Upper lobe of left lung (tissue), 6 donors: ENCODE measurements around the gene NDFIP2. TPM values are rescaled to one million over a fixed set of nuclear protein-coding genes. Genes with fewer than 3 reads are reported as not detected.

ENCODE experiments used
- ATAC-seq, 2 donors: fragments of 200-7000 bp; cut with Tn5 transposase; one replicate each; pipeline ENCODE4 v1.9.1; 2022; ENCODE audit warnings: mild to moderate bottlenecking in 2 of 2, moderate library complexity in 2 of 2; ENCODE audit not compliant: low FRiP score in 2 of 2
- DNase-seq, 2 donors: peaks; one replicate each; pipeline ENCODE4 v3.0.0-alpha.2; 2019 to 2020
- H3K27ac ChIP-seq, 4 donors: fragments of 200-600 bp; sonication (generic); one replicate each; pipeline ENCODE4 v1.5.1; 2016 to 2019
- H3K27me3 ChIP-seq, 4 donors: fragments of 200-600 bp; sonication (generic); one replicate each; pipeline ENCODE4 v1.5.1; 2017 to 2019
- H3K36me3 ChIP-seq, 4 donors: fragments of 200-600 bp; sonication (generic); one replicate each; pipeline ENCODE4 v1.5.1; 2016 to 2019
- H3K4me1 ChIP-seq, 4 donors: fragments of 200-600 bp; sonication (generic); one replicate each; pipeline ENCODE4 v1.5.1; 2018 to 2019
- H3K4me3 ChIP-seq, 4 donors: fragments of 200-600 bp; sonication (generic); one replicate each; pipeline ENCODE4 v1.5.1; 2017 to 2019; ENCODE audit warnings: mild to moderate bottlenecking in 2 of 4, moderate library complexity in 1 of 4
- H3K9me3 ChIP-seq, 4 donors: fragments of 200-600 bp; sonication (generic); one replicate each; pipeline ENCODE4 v1.5.1; 2018 to 2019
- EP300 ChIP-seq, 4 donors: sonication (generic); formaldehyde crosslinking; IDR thresholded peaks; one replicate each; pipeline ENCODE4 v1.5.1; 2017; ENCODE audit warnings: antibody characterized with exemption in 4 of 4, control low read depth in 2 of 4
- POLR2A ChIP-seq, 4 donors: fragments of 450-650 bp; IDR thresholded peaks; one replicate each; pipeline ENCODE4 v1.5.1; 2016 to 2017; ENCODE audit warnings: antibody characterized with exemption in 4 of 4, mild to moderate bottlenecking in 2 of 4
- POLR2AphosphoS5 ChIP-seq, 2 donors: sonication (generic); formaldehyde crosslinking; IDR thresholded peaks; one replicate each; pipeline ENCODE4 v1.5.1; 2017; ENCODE audit warnings: antibody characterized with exemption in 2 of 2
- WGBS, 2 donors: methylation state at CpG; one replicate each; pipeline ENCODE4 v1.1.5; 2017 to 2018; 5-methylcytosine and 5-hydroxymethylcytosine counted together
- total RNA-seq, 6 donors: library from RNA; depleted of rRNA in 4 of 6; stranded (reverse); fragments of >200 nt in 4 of 6; gene quantifications; one replicate each; pipeline versions ENCODE4 v1.1.0 to v1.2.1, GENCODE V29; 2016 to 2021
- TF ChIP-seq, protein P1 (sequence below), 6 experiments: fragments of 450-650 bp in 4 of 6; fragments of 200-600 bp in 2 of 6; sonication (generic) in 2 of 6; IDR thresholded peaks; one replicate each; pipeline ENCODE4 v1.5.1; 2016 to 2019; ENCODE audit warnings: antibody characterized with exemption in 6 of 6
- donor health status: DM: no; HTN: no; CAD: no; lungs with moderate emphysema.
- donor health status: DM: no; HTN: yes; CAD: no; lungs with severe emphysema.

NDFIP2 gene
- total RNA-seq, 6 donors from 2014 or later: 8.4 to 37.2 (median 26.2) TPM

DNA sequence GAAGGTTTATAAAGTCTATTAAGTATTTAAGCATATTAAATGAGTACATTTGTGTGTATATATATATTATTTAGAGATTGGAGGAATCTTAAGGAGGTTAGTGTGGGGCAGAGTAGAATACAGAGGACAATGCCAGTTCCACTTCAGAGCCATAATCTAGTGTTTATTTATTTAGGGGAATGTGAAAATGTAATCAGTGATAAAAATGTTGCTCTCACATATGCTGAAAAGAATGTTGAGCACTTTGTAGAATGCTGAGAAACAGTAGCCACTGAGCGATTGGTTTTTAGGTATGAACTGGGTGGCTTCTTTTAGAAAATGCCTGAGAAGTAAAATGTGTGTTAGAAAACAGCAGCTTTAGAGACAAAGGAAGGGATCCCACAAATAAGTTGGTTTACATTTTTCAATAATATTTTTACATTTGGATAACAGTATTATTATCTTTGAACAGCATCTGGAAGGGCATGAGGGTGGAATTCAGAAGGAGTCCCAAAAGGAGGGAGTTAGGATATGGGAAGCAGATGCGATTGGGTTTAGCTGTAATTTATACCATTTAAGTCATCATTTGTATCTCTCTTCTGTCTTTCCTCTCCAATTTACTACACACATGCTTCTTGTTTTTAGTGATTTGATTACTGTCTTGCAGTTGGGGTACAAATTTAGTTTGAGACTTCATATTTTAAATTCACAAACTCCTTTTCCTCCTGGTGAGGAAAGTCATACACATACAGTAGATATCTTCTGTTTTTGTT is 68.6 kb downstream of the NDFIP2 start:
- H3K36me3 ChIP-seq: no peaks in the 10 kb centered on the region

DNA sequence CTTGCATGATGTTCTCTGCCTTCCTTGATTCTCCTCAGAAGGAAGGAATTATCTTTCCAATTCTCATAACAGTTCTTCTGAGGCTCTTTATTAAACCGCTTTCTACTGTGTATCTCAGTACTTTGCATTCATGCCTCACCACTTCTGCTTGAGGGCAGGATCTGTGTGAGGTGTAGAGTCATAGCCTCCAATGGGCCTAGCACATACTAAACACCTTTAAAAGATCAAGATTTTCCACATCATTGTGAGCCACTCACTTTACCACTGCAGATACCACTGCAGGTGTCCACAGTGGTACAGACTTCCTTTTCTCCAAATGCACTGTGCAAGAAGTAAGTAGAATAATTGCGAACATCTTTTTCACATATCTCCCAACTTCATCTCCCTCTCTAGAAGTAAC is 76.7 kb downstream of the NDFIP2 start:
- peaks cover 0 to 15% (median 0%) of the 10 kb centered on the region in 4 donors for H3K36me3 ChIP-seq

More for the DNA sequence above, 68.6 kb downstream of the NDFIP2 start:
- H3K27me3 ChIP-seq: no peaks in the 10 kb centered on the region
- no peak for DNase-seq
- TF ChIP-seq, protein P1, sequence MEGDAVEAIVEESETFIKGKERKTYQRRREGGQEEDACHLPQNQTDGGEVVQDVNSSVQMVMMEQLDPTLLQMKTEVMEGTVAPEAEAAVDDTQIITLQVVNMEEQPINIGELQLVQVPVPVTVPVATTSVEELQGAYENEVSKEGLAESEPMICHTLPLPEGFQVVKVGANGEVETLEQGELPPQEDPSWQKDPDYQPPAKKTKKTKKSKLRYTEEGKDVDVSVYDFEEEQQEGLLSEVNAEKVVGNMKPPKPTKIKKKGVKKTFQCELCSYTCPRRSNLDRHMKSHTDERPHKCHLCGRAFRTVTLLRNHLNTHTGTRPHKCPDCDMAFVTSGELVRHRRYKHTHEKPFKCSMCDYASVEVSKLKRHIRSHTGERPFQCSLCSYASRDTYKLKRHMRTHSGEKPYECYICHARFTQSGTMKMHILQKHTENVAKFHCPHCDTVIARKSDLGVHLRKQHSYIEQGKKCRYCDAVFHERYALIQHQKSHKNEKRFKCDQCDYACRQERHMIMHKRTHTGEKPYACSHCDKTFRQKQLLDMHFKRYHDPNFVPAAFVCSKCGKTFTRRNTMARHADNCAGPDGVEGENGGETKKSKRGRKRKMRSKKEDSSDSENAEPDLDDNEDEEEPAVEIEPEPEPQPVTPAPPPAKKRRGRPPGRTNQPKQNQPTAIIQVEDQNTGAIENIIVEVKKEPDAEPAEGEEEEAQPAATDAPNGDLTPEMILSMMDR (IDR thresholded peaks at IDR 0.05): no peak
- TF ChIP-seq POLR2A (IDR thresholded peaks at IDR 0.05): no peak
- no peak for TF ChIP-seq EP300 (IDR thresholded peaks at IDR 0.05)
- TF ChIP-seq POLR2AphosphoS5 (IDR thresholded peaks at IDR 0.05): no peak
- no peaks in the 10 kb centered on the region for H3K9me3 ChIP-seq
- H3K4me3 ChIP-seq: no peak overlapping the region
- H3K4me1 ChIP-seq: peaks cover 0 to 5% (median 2%) of the 10 kb centered on the region in 4 donors
- no peak for ATAC-seq
- no peak overlapping the region for H3K27ac ChIP-seq
- WGBS, 2 donors: 60 to 76% methylated on average over 2 of the region's 2 CpGs

DNA sequence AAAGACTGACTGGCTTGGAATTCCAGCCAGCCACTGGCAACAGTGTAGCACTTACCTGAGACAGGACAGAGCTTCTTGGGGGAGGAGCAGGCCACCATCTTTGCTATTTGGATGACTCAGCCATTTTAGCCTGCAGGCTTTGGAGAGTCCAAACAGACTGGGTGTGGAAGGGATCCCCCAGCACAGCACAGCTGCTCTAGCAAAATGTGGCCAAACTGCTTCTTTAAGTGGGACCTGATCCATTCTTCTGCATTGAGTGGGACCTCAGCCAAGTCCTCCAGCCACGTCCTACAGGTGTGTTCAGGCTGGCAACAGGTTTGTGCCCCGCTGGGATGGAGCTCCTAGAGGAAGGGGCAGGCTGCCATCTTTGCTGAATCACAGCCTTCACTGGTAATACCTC is 80.0 kb downstream of the NDFIP2 start:
- H3K9me3 ChIP-seq: peaks cover 0 to 12% (median 5%) of the 10 kb centered on the region in 4 donors

More for the DNA sequence above, 76.7 kb downstream of the NDFIP2 start:
- DNase-seq: no peak
- TF ChIP-seq EP300 (IDR thresholded peaks at IDR 0.05) (no peak), POLR2AphosphoS5 (IDR thresholded peaks at IDR 0.05) (no peak), POLR2A (IDR thresholded peaks at IDR 0.05) (no peak)
- TF ChIP-seq, protein P1 (IDR thresholded peaks at IDR 0.05): no peak
- 97% methylated on average over 2 of the region's 2 CpGs for WGBS, 2 donors
- Histone ChIP-seq H3K27me3 (no peaks in the 10 kb centered on the region), H3K4me3 (no peak overlapping the region), H3K9me3 (peaks cover 0 to 5% (median 0%) of the 10 kb centered on the region in 4 donors), H3K4me1 (no peaks in the 10 kb centered on the region), H3K27ac (no peak overlapping the region)
- no peak for ATAC-seq

DNA sequence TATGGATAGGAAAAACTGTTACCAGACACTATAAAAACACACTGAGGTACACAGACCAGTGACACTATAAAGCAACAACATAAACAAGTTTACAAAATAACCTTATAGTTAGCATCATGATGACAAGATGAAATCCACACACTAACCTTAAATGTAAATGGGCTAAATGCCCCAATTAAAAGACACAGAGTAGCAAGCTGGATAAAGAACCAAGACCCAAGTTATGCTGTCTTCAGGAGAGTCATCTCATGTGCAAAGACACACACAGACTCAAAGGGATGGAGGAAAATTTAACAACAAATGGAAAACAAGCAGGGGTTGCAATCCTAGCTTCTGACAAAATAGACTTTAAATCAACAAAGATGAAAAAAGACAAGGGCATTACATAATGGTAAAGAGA is 81.6 kb downstream of the NDFIP2 start:
- DNase-seq (no peak), ATAC-seq (no peak)
- Histone ChIP-seq H3K27ac (no peak overlapping the region), H3K9me3 (peaks cover 0 to 14% (median 5%) of the 10 kb centered on the region in 4 donors), H3K36me3 (peaks cover 0 to 14% (median 0%) of the 10 kb centered on the region in 4 donors), H3K4me3 (no peak overlapping the region), H3K4me1 (no peaks in the 10 kb centered on the region), H3K27me3 (no peaks in the 10 kb centered on the region)
- TF ChIP-seq, protein P1 (IDR thresholded peaks at IDR 0.05): no peak
- TF ChIP-seq POLR2A (IDR thresholded peaks at IDR 0.05): no peak
- TF ChIP-seq EP300 (IDR thresholded peaks at IDR 0.05): no peak

More for the DNA sequence above, 80.0 kb downstream of the NDFIP2 start:
- ATAC-seq: no peak
- Histone ChIP-seq H3K27me3 (no peaks in the 10 kb centered on the region), H3K27ac (no peak overlapping the region), H3K4me3 (no peak overlapping the region), H3K36me3 (peaks cover 0 to 15% (median 0%) of the 10 kb centered on the region in 4 donors), H3K4me1 (no peaks in the 10 kb centered on the region)
- TF ChIP-seq, protein P1 (IDR thresholded peaks at IDR 0.05): no peak
- TF ChIP-seq EP300 (IDR thresholded peaks at IDR 0.05): no peak
- no peak for TF ChIP-seq POLR2AphosphoS5 (IDR thresholded peaks at IDR 0.05)
- TF ChIP-seq POLR2A (IDR thresholded peaks at IDR 0.05): no peak
- no peak for DNase-seq
- WGBS, 2 donors: 89% methylated on average over 2 of the region's 2 CpGs; no CpG with 5 or more reads in 1 of the 2 donors

DNA sequence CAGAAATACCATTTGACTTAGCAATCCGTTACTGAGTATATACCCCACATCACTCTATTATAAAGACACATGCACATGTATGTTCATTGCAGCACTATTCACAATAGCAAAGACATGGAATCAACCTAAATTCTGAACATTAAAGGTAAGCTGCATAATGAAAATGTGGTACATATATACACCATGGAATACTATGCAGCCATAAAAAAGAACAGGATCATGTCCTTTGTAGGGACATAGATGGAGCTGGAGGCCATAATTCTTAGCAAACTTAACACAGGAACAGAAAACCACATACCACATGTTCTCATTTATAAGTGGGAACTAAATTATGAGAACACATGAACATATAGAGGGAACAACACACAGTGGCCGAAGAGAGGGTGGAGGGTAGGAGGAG is 85.2 kb downstream of the NDFIP2 start:
- 97 to 100% methylated on average over 2 of the region's 2 CpGs for WGBS, 2 donors
- ATAC-seq (no peak), DNase-seq (no peak)
- no peak for TF ChIP-seq POLR2AphosphoS5 (IDR thresholded peaks at IDR 0.05)
- TF ChIP-seq, protein P1 (IDR thresholded peaks at IDR 0.05): no peak
- no peak for TF ChIP-seq POLR2A (IDR thresholded peaks at IDR 0.05)
- no peak for TF ChIP-seq EP300 (IDR thresholded peaks at IDR 0.05)
- Histone ChIP-seq H3K4me1 (no peaks in the 10 kb centered on the region), H3K27ac (no peak overlapping the region), H3K36me3 (no peaks in the 10 kb centered on the region), H3K9me3 (peaks cover 0 to 14% (median 2%) of the 10 kb centered on the region in 4 donors), H3K4me3 (no peak overlapping the region), H3K27me3 (no peaks in the 10 kb centered on the region)
